ENCODE measurements around the gene EFCAB7. TPM values are rescaled to one million over a fixed set of nuclear protein-coding genes. Genes with fewer than 3 reads are reported as not detected.
"Not testable (repeated sequence)": the region's sequence is repeated elsewhere in the genome, so short reads cannot be mapped to it uniquely, and the experiment has no call there.

Gene EFCAB7
- total RNA-seq, 5 donors from 2014 or later (not counting 1 experiment from before 2014, with no cell fraction given), result 6.5 to 8.1 (median 7.4) TPM

DNA sequence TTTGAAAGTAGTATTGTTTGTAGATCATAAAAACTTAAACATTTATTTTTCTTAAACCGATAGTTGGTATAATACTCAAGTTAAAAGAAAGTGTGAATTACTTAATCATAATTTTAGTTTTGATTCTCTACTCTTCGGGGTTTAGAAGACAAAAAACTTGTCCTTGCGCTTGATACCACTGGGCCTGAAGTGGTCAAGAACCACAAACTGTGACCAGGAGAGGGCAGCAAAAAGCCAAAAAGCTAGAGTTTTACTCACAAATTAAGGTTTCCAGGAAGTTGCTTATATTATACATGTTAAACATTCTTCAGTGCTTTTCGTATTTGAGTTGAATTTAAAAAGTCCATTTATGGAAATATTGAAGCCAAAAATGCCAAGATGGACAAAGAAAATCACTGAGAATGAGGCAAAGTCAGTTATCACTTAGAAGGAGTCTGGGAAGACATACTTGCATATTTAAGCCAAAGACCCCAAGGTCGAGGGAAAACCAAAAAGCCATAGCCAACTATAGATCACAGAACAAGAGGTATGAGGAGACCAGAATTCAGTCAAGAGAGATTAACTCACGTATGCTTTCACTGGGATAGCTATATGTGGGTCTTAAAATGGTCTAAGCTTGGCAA is 34.2 kb downstream of the EFCAB7 start:
- ATAC-seq (replicated peaks in 1 of 4), result no peak
- H3K27me3 ChIP-seq (replicated peaks in 1 of 2; ENCODE audit: control insufficient read depth in 2 of 2, extremely low read depth in 1 of 2, insufficient read depth in 2 of 2, low read length in 1 of 2), result no peaks in the 10 kb centered on the region
- no peak overlapping the region for H3K27ac ChIP-seq (ENCODE audit: low read length)
- Mint-ChIP-seq H3K27me3 (no peaks in the 10 kb centered on the region), H3K4me3 (no peak overlapping the region), H3K4me1 (peaks cover 0 to 2% (median 1%) of the 10 kb centered on the region in 3 donors), H3K9me3 (no peaks in the 10 kb centered on the region), H3K27ac (no peak overlapping the region), H3K36me3 (peaks cover 23% of the 10 kb centered on the region)
- ChIA-PET POLR2A (no interaction called here), CTCF (interaction anchor here in 1 of 2 donors (0.6 to 0.7 kb wide), 6 partner anchors 19 to 1239 kb away, joined by 3 to 5 read pairs (median 4); no protein-coding TSS in a partner anchor)
- WGBS (ENCODE audit: insufficient coverage), result no CpG with 5 or more reads among the region's 6 CpGs
- H3K36me3 ChIP-seq (ENCODE audit: control insufficient read depth in 2 of 2, extremely low read depth in 1 of 2, insufficient read depth in 1 of 2, low read length in 1 of 2), result peaks cover 0 to 5% of the 10 kb centered on the region in 2 donors
- H3K4me1 ChIP-seq (ENCODE audit: control insufficient read depth in 1 of 2, extremely low read depth in 1 of 2, insufficient read depth in 2 of 2, low read length in 2 of 2), result no peaks in the 10 kb centered on the region
- no peaks in the 10 kb centered on the region for H3K9me3 ChIP-seq
- no peak overlapping the region for H3K4me3 ChIP-seq (ENCODE audit: control insufficient read depth in 1 of 2, extremely low read depth in 1 of 2, low read length in 1 of 2)
- peak in 3 of 35 experiments; percentile 2 to 19 (median 5) for DNase-seq

DNA sequence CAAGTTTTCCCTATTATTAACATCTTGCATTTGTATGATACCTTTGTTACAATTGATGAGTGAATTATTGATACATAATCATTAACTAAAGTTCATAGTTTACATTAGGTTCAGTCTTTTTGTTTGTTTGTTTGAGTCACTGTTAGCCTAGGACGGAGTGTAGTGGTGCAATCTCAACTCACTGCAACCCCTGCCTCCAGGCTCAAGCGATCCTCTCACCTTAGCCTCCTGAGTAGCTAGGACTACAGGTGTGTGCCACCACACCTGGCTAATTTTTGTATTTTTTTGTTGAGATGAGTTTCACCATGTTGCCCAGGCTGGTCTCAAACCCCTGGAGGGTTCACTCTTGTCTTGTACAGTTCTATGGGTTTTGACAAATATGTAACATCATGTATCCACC is 36.0 kb downstream of the EFCAB7 start:
- ATAC-seq (replicated peaks in 1 of 4) (no peak), DNase-seq (no peak)
- no peaks in the 10 kb centered on the region for H3K9me3 ChIP-seq
- H3K27me3 ChIP-seq (replicated peaks in 1 of 2; ENCODE audit: control insufficient read depth in 2 of 2, extremely low read depth in 1 of 2, insufficient read depth in 2 of 2, low read length in 1 of 2), result no peaks in the 10 kb centered on the region
- no peaks in the 10 kb centered on the region for H3K27me3 Mint-ChIP-seq
- peaks cover 0 to 5% of the 10 kb centered on the region in 2 donors for H3K36me3 ChIP-seq (ENCODE audit: control insufficient read depth in 2 of 2, extremely low read depth in 1 of 2, insufficient read depth in 1 of 2, low read length in 1 of 2)
- H3K4me3 Mint-ChIP-seq, result no peak overlapping the region
- peaks cover 0 to 2% (median 1%) of the 10 kb centered on the region in 3 donors for H3K4me1 Mint-ChIP-seq
- H3K4me3 ChIP-seq (ENCODE audit: control insufficient read depth in 1 of 2, extremely low read depth in 1 of 2, low read length in 1 of 2), result no peak overlapping the region
- H3K9me3 Mint-ChIP-seq, result no peaks in the 10 kb centered on the region
- CTCF ChIA-PET, result no interaction called here
- H3K27ac ChIP-seq (ENCODE audit: low read length), result no peak overlapping the region
- WGBS (ENCODE audit: insufficient coverage), result no CpG with 5 or more reads among the region's 2 CpGs
- no peaks in the 10 kb centered on the region for H3K4me1 ChIP-seq (ENCODE audit: control insufficient read depth in 1 of 2, extremely low read depth in 1 of 2, insufficient read depth in 2 of 2, low read length in 2 of 2)
- H3K36me3 Mint-ChIP-seq, result peaks cover 28% of the 10 kb centered on the region
- no peak overlapping the region for H3K27ac Mint-ChIP-seq
- POLR2A ChIA-PET, result interaction anchor here in 1 of 2 donors (0.7 kb wide), 1 partner anchor 673 kb away, joined by 3 read pairs; no protein-coding TSS in a partner anchor

GRCh38 chr1:63563745-63564144 is 40.4 kb downstream of the EFCAB7 start:
- no peaks in the 10 kb centered on the region for H3K9me3 Mint-ChIP-seq
- no peak overlapping the region for H3K27ac Mint-ChIP-seq
- Histone ChIP-seq H3K4me1 (ENCODE audit: control insufficient read depth in 1 of 2, extremely low read depth in 1 of 2, insufficient read depth in 2 of 2, low read length in 2 of 2) (no peaks in the 10 kb centered on the region), H3K9me3 (no peaks in the 10 kb centered on the region), H3K27me3 (replicated peaks in 1 of 2; ENCODE audit: control insufficient read depth in 2 of 2, extremely low read depth in 1 of 2, insufficient read depth in 2 of 2, low read length in 1 of 2) (no peaks in the 10 kb centered on the region), H3K36me3 (ENCODE audit: control insufficient read depth in 2 of 2, extremely low read depth in 1 of 2, insufficient read depth in 1 of 2, low read length in 1 of 2) (peaks cover 0 to 5% of the 10 kb centered on the region in 2 donors), H3K4me3 (ENCODE audit: control insufficient read depth in 1 of 2, extremely low read depth in 1 of 2, low read length in 1 of 2) (no peak overlapping the region), H3K27ac (ENCODE audit: low read length) (no peak overlapping the region)
- no peaks in the 10 kb centered on the region for H3K4me1 Mint-ChIP-seq
- ChIA-PET POLR2A (no interaction called here), CTCF (no interaction called here)
- peaks cover 35% of the 10 kb centered on the region for H3K36me3 Mint-ChIP-seq
- no peak overlapping the region for H3K4me3 Mint-ChIP-seq
- no peaks in the 10 kb centered on the region for H3K27me3 Mint-ChIP-seq
- ATAC-seq (replicated peaks in 1 of 4), result no peak
- no peak for DNase-seq

DNA sequence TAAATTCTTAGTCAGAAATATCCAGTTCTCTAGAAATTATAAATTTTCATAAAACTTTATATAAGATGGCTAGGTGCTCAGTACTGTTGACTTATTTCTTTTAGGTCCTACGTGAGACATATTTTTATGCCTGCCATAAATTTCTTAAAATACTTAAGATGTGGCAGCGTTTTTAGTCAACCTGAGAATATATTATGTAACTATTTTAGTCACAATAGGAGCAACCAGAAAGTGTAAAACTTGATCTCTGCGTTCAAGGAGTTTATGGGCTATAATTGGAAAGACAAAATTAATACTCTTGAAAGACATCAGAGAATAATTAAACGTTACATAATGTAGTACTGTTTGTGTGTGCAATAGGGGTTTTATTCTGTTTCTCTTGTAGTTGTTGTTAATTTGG is 45.7 kb downstream of the EFCAB7 start:
- no peak overlapping the region for H3K4me3 Mint-ChIP-seq
- no peaks in the 10 kb centered on the region for H3K27me3 ChIP-seq (replicated peaks in 1 of 2; ENCODE audit: control insufficient read depth in 2 of 2, extremely low read depth in 1 of 2, insufficient read depth in 2 of 2, low read length in 1 of 2)
- CTCF ChIA-PET, result no interaction called here
- H3K4me1 Mint-ChIP-seq, result no peaks in the 10 kb centered on the region
- DNase-seq, result no peak
- no peak overlapping the region for H3K27ac ChIP-seq (ENCODE audit: low read length)
- ATAC-seq (replicated peaks in 1 of 4), result no peak
- no peaks in the 10 kb centered on the region for H3K9me3 ChIP-seq
- H3K27ac Mint-ChIP-seq, result no peak overlapping the region
- H3K36me3 ChIP-seq (ENCODE audit: control insufficient read depth in 2 of 2, extremely low read depth in 1 of 2, insufficient read depth in 1 of 2, low read length in 1 of 2), result no peaks in the 10 kb centered on the region
- POLR2A ChIA-PET, result no interaction called here
- H3K27me3 Mint-ChIP-seq, result no peaks in the 10 kb centered on the region
- no peak overlapping the region for H3K4me3 ChIP-seq (ENCODE audit: control insufficient read depth in 1 of 2, extremely low read depth in 1 of 2, low read length in 1 of 2)
- H3K4me1 ChIP-seq (ENCODE audit: control insufficient read depth in 1 of 2, extremely low read depth in 1 of 2, insufficient read depth in 2 of 2, low read length in 2 of 2), result no peaks in the 10 kb centered on the region
- H3K36me3 Mint-ChIP-seq, result peaks cover 16% of the 10 kb centered on the region
- H3K9me3 Mint-ChIP-seq, result no peaks in the 10 kb centered on the region
- WGBS (ENCODE audit: insufficient coverage), result no CpG with 5 or more reads among the region's 4 CpGs

DNA sequence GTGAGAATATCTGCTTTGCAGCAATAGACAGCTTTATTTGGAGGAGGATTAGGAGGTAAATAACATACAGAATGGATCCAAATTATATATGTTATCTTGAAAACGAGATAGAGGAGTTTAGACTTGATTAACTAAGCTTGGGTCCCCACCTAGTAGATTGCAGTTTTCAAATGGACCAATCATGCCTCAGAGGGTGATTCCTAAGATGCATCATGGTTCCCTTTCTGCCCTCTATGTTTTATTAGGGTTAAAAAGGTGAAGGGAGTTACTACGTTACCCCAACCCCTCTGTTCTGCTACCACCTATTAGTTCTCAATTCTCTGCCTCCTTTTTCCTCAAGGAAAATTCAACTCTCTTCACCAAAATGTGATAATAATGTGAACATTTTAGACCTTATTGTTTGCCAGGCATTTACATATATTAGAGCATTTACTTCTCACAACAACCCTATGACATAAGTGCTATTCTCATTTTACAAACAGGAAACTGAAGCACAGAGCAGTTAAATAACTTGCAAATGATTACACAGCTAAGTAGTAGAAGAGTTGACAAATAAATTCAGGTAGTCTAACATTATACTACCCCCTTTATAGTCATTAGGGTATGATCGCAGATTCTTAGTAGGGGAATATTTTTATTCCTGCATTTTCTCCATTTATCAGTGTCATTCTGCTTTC is 46.5 kb downstream of the EFCAB7 start:
- CTCF ChIA-PET, result no interaction called here

DNA sequence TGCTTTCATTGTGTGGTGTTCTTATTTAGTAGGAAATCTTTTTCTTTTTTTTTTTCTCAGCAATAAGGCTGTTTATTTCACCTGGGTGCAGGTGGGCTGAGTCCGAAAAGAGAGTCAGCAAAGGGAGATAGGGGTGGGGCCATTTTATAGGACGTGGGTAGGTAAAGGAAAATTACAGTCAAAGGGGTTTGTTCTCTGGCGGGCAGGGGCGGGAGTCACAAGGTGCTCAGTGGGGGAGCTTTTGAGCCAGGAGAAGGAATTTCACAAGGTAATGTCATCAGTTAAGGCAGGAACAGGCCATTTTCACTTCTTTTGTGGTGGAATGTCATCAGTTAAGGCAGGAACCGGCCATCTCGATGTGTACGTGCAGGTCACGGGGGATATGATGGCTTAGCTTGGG is 49.4 kb downstream of the EFCAB7 start:
- CTCF ChIA-PET, result interaction anchor here in 1 of 2 donors (0.8 kb wide), 1 partner anchor 17 kb away, joined by 3 read pairs; no protein-coding TSS in a partner anchor
- H3K9me3 ChIP-seq; ATAC-seq (replicated peaks in 1 of 4); H3K36me3 ChIP-seq (ENCODE audit: control insufficient read depth in 2 of 2, extremely low read depth in 1 of 2, insufficient read depth in 1 of 2, low read length in 1 of 2); H3K4me1 Mint-ChIP-seq; POLR2A ChIA-PET; H3K4me1 ChIP-seq (ENCODE audit: control insufficient read depth in 1 of 2, extremely low read depth in 1 of 2, insufficient read depth in 2 of 2, low read length in 2 of 2); H3K9me3 Mint-ChIP-seq; H3K27ac Mint-ChIP-seq; H3K27me3 ChIP-seq (replicated peaks in 1 of 2; ENCODE audit: control insufficient read depth in 2 of 2, extremely low read depth in 1 of 2, insufficient read depth in 2 of 2, low read length in 1 of 2); H3K4me3 Mint-ChIP-seq; H3K27ac ChIP-seq (ENCODE audit: low read length); H3K27me3 Mint-ChIP-seq; H3K4me3 ChIP-seq (ENCODE audit: control insufficient read depth in 1 of 2, extremely low read depth in 1 of 2, low read length in 1 of 2); H3K36me3 Mint-ChIP-seq; DNase-seq: not testable (repeated sequence)
- WGBS (ENCODE audit: insufficient coverage), result 100% methylated on average over 4 of the region's 8 CpGs

More for the DNA sequence above, 46.5 kb downstream of the EFCAB7 start:
- ATAC-seq (replicated peaks in 1 of 4), result no peak
- DNase-seq, result no peak
- Histone ChIP-seq H3K27ac (ENCODE audit: low read length) (no peak overlapping the region), H3K4me1 (ENCODE audit: control insufficient read depth in 1 of 2, extremely low read depth in 1 of 2, insufficient read depth in 2 of 2, low read length in 2 of 2) (no peaks in the 10 kb centered on the region), H3K27me3 (replicated peaks in 1 of 2; ENCODE audit: control insufficient read depth in 2 of 2, extremely low read depth in 1 of 2, insufficient read depth in 2 of 2, low read length in 1 of 2) (no peaks in the 10 kb centered on the region), H3K36me3 (ENCODE audit: control insufficient read depth in 2 of 2, extremely low read depth in 1 of 2, insufficient read depth in 1 of 2, low read length in 1 of 2) (no peaks in the 10 kb centered on the region), H3K9me3 (no peaks in the 10 kb centered on the region), H3K4me3 (ENCODE audit: control insufficient read depth in 1 of 2, extremely low read depth in 1 of 2, low read length in 1 of 2) (no peak overlapping the region)
- peaks cover 10% of the 10 kb centered on the region for H3K36me3 Mint-ChIP-seq
- no peak overlapping the region for H3K4me3 Mint-ChIP-seq
- no peaks in the 10 kb centered on the region for H3K9me3 Mint-ChIP-seq
- H3K27me3 Mint-ChIP-seq, result no peaks in the 10 kb centered on the region
- no peak overlapping the region for H3K27ac Mint-ChIP-seq
- WGBS (ENCODE audit: insufficient coverage), result no CpG with 5 or more reads among the region's 3 CpGs
- H3K4me1 Mint-ChIP-seq, result no peaks in the 10 kb centered on the region
- POLR2A ChIA-PET, result no interaction called here

Data from T-cell (primary cell).